Measurements from ENCODE around the gene SLC10A7.
"Not testable (repeated sequence)": the region's sequence is repeated elsewhere in the genome, so short reads cannot be mapped to it uniquely, and the experiment has no call there.

The SLC10A7 gene

DNA sequence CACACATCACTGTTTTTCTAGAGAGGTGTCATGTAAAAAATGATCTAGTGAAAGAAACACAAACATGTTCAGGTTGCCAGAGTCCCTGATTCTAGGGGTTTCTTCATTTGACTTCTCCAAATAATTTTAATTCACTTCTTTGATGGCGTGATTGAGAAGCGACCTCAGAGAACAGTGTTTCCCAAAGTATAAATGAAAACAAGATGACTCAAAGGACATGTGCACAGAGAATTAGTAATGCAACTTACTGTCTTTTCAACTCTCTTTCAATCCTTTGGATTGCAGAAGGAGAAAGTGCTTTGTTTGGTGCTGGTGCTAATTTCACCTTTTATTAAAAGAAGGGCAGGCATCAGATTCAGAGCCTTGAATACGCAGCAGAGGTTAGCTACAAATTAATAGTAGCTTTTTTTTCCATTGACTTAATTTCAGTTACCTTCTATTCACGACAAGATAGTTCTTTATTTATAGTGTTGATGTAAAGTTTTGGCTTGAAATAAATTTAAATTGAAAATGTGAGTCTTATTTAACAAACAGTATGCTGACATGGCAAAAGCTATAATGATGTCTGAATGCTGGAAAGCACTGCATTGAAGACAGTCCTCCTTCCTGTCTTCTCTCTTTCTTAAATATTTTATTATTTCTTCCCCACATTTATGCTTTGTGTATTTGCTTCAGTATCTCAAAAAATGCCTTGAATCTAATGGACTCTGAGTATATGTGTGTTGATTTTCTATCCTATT, 85.1 kb downstream of the SLC10A7 start:
- no peak for DNase-seq

GRCh38 chr4:146435962-146436361, 85.8 kb downstream of the SLC10A7 start:
- no peak for DNase-seq

- no peak for DNase-seq
These were observed 89.7 kb downstream of the SLC10A7 start for GRCh38 chr4:146432065-146432464.

DNA sequence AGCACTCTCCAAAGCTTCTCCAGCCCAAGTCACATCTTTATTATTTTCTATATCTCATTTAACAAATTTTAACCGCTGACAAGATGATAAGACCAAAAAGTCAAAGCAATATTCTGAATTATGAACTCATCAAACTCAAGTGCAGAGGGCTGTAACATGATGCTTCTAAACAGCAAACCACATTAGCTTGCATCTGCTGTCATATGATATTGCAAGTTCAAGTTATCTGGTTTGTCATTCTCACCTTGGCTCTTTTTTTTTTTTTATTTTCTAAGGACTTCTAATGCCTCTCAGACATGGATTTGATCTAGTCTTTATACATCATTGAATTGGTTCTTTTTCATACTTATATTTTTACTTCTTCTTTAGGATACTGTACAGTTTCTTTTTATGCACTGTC, 93.4 kb downstream of the SLC10A7 start:
- no peak for DNase-seq

DNA sequence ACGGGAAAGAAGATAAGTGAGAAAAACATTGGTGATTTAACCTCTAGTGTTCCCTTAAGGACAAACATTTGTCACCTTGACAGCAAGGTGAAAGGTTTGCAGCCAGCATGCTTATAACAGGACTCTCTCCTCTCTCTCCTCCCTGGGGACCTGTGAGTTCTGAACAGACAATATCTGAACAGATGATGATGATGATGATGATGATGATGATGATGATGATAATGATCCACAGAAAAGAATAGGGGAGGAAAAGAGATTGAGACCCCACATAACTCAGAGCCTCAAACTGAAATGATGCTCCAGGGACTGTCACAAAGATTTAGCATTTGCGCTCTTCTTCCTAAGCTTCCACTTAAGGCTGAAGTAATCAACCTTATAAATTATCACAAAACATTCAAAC, 103.9 kb downstream of the SLC10A7 start:
- no peak for DNase-seq

- DNase-seq, result no peak
These were observed 105.9 kb downstream of the SLC10A7 start for GRCh38 chr4:146415829-146416228.

- no peak for DNase-seq
These were observed 114.1 kb downstream of the SLC10A7 start for GRCh38 chr4:146407669-146408084.

DNA sequence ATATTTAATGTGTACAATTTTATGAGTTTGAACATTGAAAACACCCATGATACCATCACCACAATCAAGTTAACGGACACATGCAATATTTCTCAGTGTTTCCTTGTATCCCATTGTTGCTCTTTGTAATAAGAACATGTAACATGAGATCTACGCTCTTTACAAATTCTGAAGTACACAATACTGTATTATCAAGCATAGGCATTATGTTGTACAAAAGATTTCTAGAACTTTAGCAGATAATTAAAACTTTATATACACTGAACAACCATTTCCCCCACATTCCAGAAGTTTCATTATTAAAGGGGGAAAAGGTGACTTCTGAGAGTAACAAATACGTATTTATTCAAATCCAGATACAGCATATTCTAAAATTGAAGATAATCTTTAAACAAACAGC, 114.5 kb downstream of the SLC10A7 start:
- DNase-seq, result no peak

DNA sequence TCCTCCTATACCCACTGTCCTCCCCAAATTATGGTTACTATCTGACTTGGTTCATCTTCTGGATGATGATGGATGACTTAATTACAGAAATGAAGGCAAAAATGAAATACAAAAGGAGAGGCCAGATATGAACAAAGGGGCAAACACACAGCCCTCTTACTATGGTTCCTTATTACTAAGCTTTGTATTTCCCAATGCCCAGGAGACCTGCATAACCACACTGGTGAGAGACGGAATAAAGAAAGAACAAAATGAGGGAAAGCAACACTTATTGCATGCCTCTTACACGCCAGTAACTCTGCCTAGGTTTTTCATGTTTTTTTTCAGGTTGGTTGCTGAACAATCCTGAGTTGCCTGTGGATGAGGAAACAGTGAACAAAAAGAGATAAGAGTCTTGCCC, 120.5 kb downstream of the SLC10A7 start:
- no peak for DNase-seq

DNA sequence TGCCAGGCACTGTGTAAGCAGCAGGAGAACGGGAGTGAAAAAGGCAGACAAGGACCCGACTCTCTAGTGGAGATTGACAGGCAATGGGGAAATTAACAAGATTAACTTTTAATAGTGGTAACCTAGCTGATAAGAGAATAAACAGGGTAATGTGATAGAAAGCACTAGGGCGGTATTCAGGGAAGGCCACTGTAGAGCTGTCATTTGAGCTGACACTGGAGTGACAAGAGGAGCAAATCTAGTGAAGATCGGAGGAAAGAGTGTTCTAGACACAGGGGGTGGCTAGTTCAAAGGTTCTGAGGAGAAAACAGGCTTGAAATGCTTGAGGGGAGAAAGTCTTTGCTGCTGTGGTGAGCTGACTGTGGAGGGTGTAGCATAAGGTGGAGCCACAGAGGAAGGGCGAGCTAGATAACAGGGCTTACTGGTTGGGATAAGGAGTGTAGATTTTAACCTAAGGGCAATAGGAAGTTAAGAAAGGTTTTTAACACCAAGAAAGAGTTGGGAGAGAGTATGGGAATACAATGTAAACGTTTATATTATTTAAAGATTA, 122.8 kb downstream of the SLC10A7 start:
- DNase-seq, result no peak

DNA sequence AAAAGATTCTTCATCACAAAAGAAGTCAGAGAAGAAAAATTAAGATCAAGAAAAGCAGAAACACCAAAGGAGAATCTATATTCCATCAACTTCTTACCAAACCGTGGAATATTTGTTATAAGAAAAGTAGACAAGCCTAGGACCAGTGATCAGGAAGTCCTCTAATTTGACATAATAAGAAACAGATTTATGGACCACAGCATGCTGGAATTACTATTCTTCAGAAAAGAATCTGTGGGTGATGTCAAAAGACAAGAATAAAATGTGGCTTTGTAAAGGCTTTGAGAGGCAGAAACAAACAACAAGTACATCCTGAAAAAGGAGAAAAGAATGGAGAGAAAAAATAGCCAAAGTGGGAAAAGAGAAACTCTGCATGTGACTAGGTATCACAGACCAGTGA, 123.3 kb downstream of the SLC10A7 start:
- DNase-seq, result no peak

- DNase-seq, result no peak
These were observed 132.2 kb downstream of the SLC10A7 start for GRCh38 chr4:146389561-146389960.

GRCh38 chr4:146382194-146382593, 139.5 kb downstream of the SLC10A7 start:
- no peak for DNase-seq

GRCh38 chr4:146381263-146381872, 140.4 kb downstream of the SLC10A7 start:
- no peak for DNase-seq

DNA sequence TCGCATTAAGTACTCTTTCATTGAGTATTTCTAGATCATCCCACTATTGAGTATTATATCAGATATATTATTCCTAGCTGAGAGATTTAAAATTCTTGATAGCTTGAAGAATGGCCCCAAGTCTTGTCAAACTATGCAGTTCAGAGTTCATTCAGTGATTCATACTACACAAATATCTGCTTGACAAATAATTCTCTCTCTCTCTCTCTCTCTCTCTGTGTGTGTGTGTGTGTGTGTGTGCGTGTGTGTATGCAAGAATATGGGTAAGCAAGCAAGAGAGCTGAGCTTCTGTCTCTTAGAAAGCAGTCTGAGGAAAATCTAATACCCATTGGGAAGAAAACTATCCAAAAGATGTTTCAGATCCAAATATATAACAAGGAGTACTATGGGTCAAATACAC, 142.0 kb downstream of the SLC10A7 start:
- DNase-seq, result no peak

DNA sequence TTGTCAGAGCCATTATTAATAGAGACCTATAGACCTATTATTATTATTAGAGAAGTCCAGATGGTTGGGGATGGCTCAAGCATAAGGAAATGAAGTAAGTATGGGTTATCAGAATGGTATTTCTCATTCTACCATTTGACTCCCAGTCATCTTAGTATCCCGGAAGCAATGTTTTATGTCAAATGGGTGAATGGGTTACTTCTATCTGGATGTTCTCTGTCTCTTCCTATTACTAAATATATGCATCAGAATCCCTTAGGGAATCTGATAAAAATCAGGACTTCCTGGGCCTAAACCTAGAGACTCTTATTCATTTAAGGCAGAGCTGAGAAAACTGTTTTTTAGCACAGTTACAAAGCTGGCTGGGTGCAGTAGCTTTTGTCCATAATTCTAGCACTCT, 149.9 kb downstream of the SLC10A7 start:
- no peak for DNase-seq

DNA sequence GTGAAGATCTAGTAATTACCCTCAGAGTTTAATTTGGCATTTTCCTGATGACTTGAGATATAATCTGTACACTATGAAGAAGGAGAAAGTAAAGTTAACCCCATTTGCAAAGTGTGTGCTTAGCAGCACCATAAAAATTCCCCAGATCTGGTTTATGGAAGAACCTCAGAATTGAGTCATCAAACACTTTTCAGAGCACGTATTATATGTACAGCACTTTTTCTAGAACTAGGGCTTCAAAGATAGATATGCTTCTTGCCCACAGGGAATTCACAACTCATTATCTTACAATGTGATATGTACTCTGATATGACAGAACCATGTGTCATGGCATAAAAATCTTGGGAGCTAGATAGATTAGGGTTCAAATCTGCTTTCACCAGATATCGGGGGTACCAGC, 150.9 kb downstream of the SLC10A7 start:
- no peak for DNase-seq

DNA sequence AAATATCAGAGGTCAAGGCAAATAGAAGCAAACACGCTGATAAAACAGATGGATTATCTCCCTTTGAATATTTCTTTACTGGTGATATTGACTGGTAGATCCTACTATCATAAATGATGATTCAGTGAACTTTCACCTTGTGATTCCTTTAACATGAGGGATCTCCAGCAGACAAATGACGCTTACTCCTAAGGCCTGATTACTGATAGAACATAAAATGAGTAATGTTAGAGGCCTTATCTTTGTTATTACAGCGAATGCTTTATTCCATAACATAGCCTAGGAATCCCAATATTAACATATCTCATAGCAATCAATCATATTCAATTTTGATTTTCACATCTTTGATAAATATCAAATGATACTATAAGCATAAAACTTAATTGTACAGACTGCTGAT, 152.3 kb downstream of the SLC10A7 start:
- DNase-seq, result no peak

DNA sequence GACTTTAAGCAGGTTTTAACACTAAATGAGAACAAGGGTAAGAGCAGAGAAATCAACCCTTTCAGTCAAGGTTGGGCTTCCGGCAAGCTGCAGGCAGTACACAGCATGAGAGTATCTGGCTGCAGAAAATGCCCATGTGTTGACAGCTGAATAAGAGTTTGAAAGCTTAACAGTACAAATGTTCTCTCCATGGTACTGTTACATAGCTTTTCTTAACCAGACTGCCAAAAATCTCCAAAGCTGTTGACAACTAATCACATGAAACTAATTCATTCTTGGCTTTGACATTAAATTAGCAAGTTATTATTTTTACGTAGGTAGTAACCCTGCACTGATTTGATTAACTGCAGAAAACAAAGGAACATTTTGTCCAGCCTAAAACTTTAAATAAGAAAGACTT, 153.5 kb downstream of the SLC10A7 start:
- no peak for DNase-seq

GRCh38 chr4:146367347-146367746, 154.4 kb downstream of the SLC10A7 start:
- DNase-seq, result no peak

- DNase-seq, result no peak
These were observed 162.0 kb downstream of the SLC10A7 start for GRCh38 chr4:146359771-146360170.

DNA sequence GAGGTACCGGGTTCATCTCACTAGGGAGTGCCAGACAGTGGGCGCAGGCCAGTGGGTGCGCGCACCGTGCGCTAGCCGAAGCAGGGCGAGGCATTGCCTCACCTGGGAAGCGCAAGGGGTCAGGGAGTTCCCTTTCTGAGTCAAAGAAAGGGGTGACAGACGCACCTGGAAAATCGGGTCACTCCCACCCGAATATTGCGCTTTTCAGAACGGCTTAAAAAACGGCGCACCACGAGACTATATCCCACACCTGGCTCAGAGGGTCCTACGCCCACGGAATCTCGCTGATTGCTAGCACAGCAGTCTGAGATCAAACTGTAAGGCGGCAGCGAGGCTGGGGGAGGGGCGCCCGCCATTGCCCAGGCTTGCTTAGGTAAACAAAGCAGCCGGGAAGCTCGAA, 171.6 kb downstream of the SLC10A7 start:
- not testable (repeated sequence) for DNase-seq

DNA sequence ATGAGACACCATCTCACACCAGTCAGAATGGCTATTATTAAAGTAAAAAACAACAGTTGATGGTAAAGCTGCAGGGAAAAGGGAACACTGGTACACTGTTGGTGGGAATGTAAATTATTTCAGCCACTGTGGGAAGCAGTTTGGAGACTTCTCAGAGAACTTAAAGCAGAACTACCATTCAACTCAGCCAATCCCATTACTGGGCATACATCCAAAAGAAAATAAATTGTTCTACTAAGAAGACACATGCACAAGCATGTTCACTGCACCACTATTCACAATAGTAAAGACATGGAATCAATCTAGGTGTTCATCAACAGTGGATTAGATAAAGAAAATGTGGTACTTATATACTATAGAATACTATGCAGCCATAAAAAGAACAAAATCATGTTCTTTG, 172.4 kb downstream of the SLC10A7 start:
- no peak for DNase-seq

DNA sequence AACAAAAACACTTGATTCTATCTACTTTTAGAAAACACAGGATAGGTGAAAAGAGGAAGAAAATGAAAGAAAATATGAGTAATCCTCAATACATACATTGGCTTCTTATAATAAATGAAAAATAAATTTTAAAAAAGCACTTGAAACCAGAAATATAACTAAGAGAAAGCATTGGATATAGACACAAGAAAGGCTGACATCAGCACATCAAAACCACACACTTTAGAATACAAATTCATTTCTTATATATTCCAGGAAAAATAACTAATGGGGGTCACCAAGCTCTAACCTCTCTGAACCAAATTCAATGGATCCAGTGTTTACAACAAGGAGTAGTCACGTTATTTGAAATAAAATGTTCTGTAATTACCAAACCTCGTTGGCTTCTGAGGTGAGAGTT, 173.9 kb downstream of the SLC10A7 start:
- DNase-seq, result no peak

DNA sequence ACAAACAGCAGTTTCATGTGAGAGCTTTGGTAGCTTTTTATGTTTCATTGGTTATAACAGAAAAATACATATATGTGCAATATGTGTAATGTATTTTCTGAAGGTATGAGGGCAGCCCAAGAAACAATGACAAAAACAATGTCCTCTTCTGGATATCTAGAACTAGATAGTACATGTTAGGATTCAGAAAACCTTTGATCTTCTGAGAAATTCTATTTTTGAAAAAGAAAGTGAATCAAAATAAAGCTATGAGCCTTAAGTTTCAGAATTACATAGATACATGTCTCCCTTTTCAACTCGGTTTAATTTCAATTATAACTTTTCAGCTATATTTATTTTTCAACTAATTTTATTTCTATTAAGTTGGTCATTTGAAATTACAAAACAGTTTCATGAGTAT, 175.5 kb downstream of the SLC10A7 start:
- no peak for DNase-seq

Data from SHP77 treated with DMSO at 0.1 percent for 48 hours (cell line).